ENCODE data around the gene IL17REL. TPM values are rescaled to one million over a fixed set of nuclear protein-coding genes. Genes with fewer than 3 reads are reported as not detected.

The IL17REL gene
- total and polyA plus RNA-seq, 5 donors from 2014 or later: 0.07 to 0.57 TPM; not detected in 3

DNA sequence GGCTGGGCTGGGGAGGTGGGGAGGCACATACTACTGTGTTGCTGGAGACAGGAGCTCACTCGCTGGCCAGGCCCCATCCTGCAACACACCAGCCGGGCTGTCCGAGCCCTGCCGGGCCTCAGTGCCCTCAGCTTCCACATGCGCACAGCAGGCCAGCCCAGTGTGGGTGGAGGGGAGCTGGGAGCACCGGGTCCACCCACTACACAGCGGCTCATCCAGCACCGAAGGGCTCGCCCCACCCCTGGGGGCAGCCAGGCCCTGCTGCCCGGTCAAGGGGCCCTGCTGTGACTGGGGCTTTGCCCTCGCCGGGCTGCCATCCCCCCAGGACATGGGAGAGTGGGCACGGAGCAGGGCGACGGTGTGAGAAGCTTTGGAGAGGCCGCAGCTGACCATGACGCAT, 36.3 kb upstream of the IL17REL start:
- H3K9me3 Mint-ChIP-seq: peaks cover 0 to 6% (median 0%) of the 10 kb centered on the region in 7 donors
- H3K4me1 Mint-ChIP-seq: peaks cover 0 to 4% (median 0%) of the 10 kb centered on the region in 4 donors
- no peak overlapping the region for H3K27ac Mint-ChIP-seq
- peaks cover 8% of the 10 kb centered on the region for H3K4me1 ChIP-seq (ENCODE audit: control insufficient read depth, insufficient read depth, low read length, poor library complexity, severe bottlenecking)
- H3K36me3 ChIP-seq (ENCODE audit: control insufficient read depth, insufficient read depth, low read length): no peaks in the 10 kb centered on the region
- no peak overlapping the region for H3K27ac ChIP-seq (ENCODE audit: insufficient read depth, low read length, poor library complexity, severe bottlenecking)
- H3K4me3 ChIP-seq (ENCODE audit: low read depth, low read length): no peak overlapping the region
- no peak overlapping the region for H3K4me3 Mint-ChIP-seq
- H3K27me3 ChIP-seq (ENCODE audit: control insufficient read depth, insufficient read depth, low read length): no peaks in the 10 kb centered on the region
- no peak for DNase-seq
- peak in 1 of 2 donors; percentile 12 for ATAC-seq (ENCODE audit: low read depth in 2 of 2)
- no peaks in the 10 kb centered on the region for H3K36me3 Mint-ChIP-seq
- H3K9me3 ChIP-seq (ENCODE audit: control insufficient read depth in 2 of 2, low read length in 2 of 2): peaks cover 0 to 3% of the 10 kb centered on the region in 2 experiments
- H3K27me3 Mint-ChIP-seq: peaks cover 10% of the 10 kb centered on the region

DNA sequence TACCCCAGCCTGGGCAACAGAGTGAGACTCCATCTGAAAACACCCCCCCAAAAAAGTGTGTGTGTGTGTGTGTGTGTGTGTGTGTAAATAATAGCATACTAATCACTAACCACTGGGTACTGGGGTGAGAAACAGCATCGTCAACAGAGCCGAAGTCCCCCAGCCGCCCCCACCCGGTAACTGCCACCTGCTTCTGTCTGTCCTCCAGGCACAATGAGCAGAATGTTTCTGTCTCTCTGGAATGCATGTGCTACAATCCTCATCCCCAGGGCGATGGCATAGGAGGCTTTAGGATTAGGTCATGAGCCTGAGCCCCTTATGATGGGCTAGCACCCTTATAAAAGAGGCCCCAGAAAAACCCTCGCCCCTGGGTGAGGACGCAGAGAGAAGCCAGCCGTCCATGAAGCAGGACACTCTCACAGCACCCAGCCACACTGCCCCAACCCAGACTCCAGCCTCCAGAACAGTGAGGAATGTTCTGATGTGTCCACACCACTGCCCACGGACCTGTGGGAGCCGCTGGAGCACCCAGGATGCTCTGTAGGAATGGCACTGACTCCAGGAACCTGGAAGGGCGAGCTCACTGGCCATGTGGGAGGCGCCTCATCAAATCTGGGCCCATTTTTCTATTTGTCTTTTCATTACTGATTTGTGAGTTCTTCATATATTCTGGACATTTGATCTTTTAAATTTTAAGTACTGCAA, 35.6 kb upstream of the IL17REL start:
- H3K9me3 ChIP-seq (ENCODE audit: control insufficient read depth in 2 of 2, low read length in 2 of 2): peaks cover 0 to 1% of the 10 kb centered on the region in 2 experiments
- DNase-seq (no peak), ATAC-seq (ENCODE audit: low read depth in 2 of 2) (no peak)
- H3K36me3 ChIP-seq (ENCODE audit: control insufficient read depth, insufficient read depth, low read length): no peaks in the 10 kb centered on the region
- H3K27ac ChIP-seq (ENCODE audit: insufficient read depth, low read length, poor library complexity, severe bottlenecking): no peak overlapping the region
- H3K4me1 ChIP-seq (ENCODE audit: control insufficient read depth, insufficient read depth, low read length, poor library complexity, severe bottlenecking): peaks cover 8% of the 10 kb centered on the region
- Mint-ChIP-seq H3K4me3 (no peak overlapping the region), H3K27me3 (peaks cover 11% of the 10 kb centered on the region), H3K36me3 (no peaks in the 10 kb centered on the region), H3K9me3 (peaks cover 0 to 6% (median 0%) of the 10 kb centered on the region in 7 donors), H3K27ac (no peak overlapping the region), H3K4me1 (peaks cover 0 to 4% (median under 1%) of the 10 kb centered on the region in 4 donors)
- H3K27me3 ChIP-seq (ENCODE audit: control insufficient read depth, insufficient read depth, low read length): no peaks in the 10 kb centered on the region
- H3K4me3 ChIP-seq (ENCODE audit: low read depth, low read length): no peak overlapping the region

DNA sequence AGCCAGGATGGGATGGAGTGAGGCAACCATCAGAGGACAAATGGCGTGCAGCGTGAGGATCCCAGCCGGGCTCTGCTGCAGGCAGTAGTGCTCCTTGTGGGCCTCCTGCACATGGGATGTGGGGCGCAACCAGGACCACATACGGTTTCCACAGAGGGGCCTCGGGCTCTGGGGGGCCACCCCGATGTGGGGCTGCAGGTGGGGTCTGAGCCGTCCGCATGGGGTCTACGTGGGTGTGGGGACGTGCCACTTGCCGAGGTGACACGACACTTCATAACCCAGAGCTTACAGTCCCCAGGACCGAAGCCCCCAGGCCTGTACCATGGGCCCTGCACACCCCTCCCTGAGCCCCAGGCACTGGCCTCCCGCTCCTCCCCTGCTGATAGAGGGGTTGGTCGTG, 34.8 kb upstream of the IL17REL start:
- H3K36me3 Mint-ChIP-seq: no peaks in the 10 kb centered on the region
- H3K4me3 Mint-ChIP-seq: no peak overlapping the region
- H3K9me3 Mint-ChIP-seq: peaks cover 0 to 6% (median 0%) of the 10 kb centered on the region in 7 donors
- Histone ChIP-seq H3K4me1 (ENCODE audit: control insufficient read depth, insufficient read depth, low read length, poor library complexity, severe bottlenecking) (peaks cover 8% of the 10 kb centered on the region), H3K9me3 (ENCODE audit: control insufficient read depth in 2 of 2, low read length in 2 of 2) (no peaks in the 10 kb centered on the region), H3K36me3 (ENCODE audit: control insufficient read depth, insufficient read depth, low read length) (no peaks in the 10 kb centered on the region), H3K27ac (ENCODE audit: insufficient read depth, low read length, poor library complexity, severe bottlenecking) (no peak overlapping the region), H3K27me3 (ENCODE audit: control insufficient read depth, insufficient read depth, low read length) (no peaks in the 10 kb centered on the region), H3K4me3 (ENCODE audit: low read depth, low read length) (no peak overlapping the region)
- peaks cover 15% of the 10 kb centered on the region for H3K27me3 Mint-ChIP-seq
- DNase-seq (no peak), ATAC-seq (ENCODE audit: low read depth in 2 of 2) (no peak)
- peaks cover 0 to 4% (median under 1%) of the 10 kb centered on the region in 4 donors for H3K4me1 Mint-ChIP-seq
- H3K27ac Mint-ChIP-seq: no peak overlapping the region

DNA sequence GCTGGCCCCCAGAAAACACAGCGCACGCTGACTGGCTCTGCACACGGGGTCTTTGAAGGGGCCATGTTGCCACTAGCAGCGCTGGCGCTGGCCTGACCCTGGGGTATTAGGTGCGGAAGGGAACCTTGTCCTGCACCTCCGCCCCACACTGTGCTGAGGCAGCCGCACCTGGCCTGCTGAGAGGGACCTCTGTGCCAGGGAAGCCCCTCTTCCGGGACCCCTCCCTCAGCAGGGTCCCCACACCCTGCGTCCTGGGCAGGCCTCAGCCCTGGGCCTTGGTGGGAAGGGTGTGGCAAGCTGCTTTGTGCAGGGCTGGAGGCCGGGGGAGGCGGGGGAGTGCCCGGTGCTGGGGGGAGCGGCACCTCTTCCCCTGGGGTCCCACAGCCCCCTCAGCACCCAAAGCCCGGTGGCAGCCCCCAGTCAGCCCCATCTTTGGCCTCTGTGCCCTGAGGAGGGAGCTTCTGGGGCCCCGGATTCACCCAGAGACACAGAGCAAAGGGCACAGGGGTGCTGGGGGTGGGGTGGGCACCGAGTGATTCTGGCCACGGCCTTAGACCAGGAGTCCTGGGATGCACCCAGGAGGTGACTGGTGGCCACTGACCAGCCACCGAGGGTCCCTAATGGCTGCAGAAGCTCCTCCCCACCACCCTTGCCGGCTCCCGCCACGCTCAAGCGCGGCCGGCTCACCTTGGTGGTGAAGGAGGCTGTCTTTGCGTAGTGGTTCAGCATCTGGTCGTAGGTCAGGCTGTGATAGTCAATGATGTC, 34.1 kb upstream of the IL17REL start:
- Histone ChIP-seq H3K4me1 (ENCODE audit: control insufficient read depth, insufficient read depth, low read length, poor library complexity, severe bottlenecking) (peaks cover 8% of the 10 kb centered on the region), H3K27ac (ENCODE audit: insufficient read depth, low read length, poor library complexity, severe bottlenecking) (no peak overlapping the region), H3K4me3 (ENCODE audit: low read depth, low read length) (no peak overlapping the region), H3K36me3 (ENCODE audit: control insufficient read depth, insufficient read depth, low read length) (no peaks in the 10 kb centered on the region), H3K9me3 (ENCODE audit: control insufficient read depth in 2 of 2, low read length in 2 of 2) (no peaks in the 10 kb centered on the region), H3K27me3 (ENCODE audit: control insufficient read depth, insufficient read depth, low read length) (no peaks in the 10 kb centered on the region)
- no peak for DNase-seq
- H3K9me3 Mint-ChIP-seq: peaks cover 0 to 1% (median 0%) of the 10 kb centered on the region in 7 donors
- H3K27me3 Mint-ChIP-seq: peaks cover 16% of the 10 kb centered on the region
- H3K27ac Mint-ChIP-seq: no peak overlapping the region
- peaks cover 0 to 4% (median under 1%) of the 10 kb centered on the region in 4 donors for H3K4me1 Mint-ChIP-seq
- ATAC-seq (ENCODE audit: low read depth in 2 of 2): no peak
- no peak overlapping the region for H3K4me3 Mint-ChIP-seq
- no peaks in the 10 kb centered on the region for H3K36me3 Mint-ChIP-seq

DNA sequence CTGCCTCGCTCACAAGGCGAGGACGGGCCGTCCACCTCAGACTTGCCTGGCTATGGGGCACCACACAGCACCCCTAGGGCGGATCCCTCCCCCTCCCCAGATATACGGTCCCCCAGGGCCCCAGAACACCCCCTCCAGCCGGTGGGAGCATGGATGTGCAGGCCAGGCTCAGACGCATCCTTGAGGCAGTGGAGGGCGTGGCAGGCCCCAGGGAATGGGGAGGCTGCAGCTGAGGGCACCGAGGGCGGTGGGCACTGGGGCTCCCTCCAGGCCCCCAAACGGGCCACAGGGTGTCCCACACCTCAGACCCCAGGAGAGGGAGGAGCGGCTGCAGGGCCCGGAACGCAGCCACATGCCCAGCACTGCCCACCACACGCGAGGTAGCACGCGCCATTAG, 33.5 kb upstream of the IL17REL start:
- Histone ChIP-seq H3K27me3 (ENCODE audit: control insufficient read depth, insufficient read depth, low read length) (no peaks in the 10 kb centered on the region), H3K27ac (ENCODE audit: insufficient read depth, low read length, poor library complexity, severe bottlenecking) (no peak overlapping the region), H3K4me1 (ENCODE audit: control insufficient read depth, insufficient read depth, low read length, poor library complexity, severe bottlenecking) (peaks cover 8% of the 10 kb centered on the region), H3K36me3 (ENCODE audit: control insufficient read depth, insufficient read depth, low read length) (no peaks in the 10 kb centered on the region), H3K4me3 (ENCODE audit: low read depth, low read length) (no peak overlapping the region), H3K9me3 (ENCODE audit: control insufficient read depth in 2 of 2, low read length in 2 of 2) (no peaks in the 10 kb centered on the region)
- peaks cover 0 to 1% (median 0%) of the 10 kb centered on the region in 7 donors for H3K9me3 Mint-ChIP-seq
- no peak for ATAC-seq (ENCODE audit: low read depth in 2 of 2)
- peaks cover 0 to 4% (median under 1%) of the 10 kb centered on the region in 4 donors for H3K4me1 Mint-ChIP-seq
- H3K27ac Mint-ChIP-seq: no peak overlapping the region
- DNase-seq: no peak
- no peak overlapping the region for H3K4me3 Mint-ChIP-seq
- H3K36me3 Mint-ChIP-seq: no peaks in the 10 kb centered on the region
- H3K27me3 Mint-ChIP-seq: peaks cover 15% of the 10 kb centered on the region

DNA sequence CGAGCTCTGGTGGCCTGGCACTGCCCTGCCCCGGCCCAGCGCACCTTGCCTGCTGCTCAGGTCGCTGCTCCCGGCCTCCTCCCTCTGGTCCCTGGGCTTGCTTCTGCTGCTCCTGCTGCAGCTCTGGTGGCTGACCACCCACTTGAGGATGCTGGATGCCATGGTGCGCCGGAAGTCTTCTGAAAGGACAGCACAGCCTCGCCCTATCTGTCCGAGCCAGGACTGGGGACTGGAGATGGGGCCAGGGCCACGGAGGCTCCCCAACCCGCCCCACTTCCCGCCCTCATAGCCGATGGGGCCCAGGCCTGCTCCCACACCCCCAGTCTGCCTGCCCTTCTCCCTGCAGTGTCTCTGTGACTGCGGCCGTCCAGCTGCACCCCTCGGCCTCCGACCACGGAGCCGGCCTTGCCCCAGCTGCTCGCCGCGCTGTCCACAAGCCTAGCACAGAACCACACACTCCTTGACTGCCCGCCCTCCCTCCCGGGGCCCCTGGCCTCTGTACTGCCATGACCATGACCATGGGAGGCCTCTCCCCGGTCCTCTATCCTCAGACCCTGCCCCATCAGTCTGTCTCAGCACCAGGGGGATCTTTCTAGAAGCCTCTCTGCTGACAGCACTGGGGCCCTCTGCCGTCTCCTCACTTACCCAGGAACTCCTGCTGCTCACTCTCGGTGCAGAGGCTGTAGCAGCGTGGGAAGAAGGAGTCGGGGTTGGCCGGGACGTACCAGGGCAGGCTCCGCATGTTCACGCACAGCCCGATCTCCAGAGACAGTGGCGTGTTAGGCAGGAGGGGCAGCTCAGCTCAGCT, 32.9 kb upstream of the IL17REL start:
- Mint-ChIP-seq H3K27me3 (peaks cover 11% of the 10 kb centered on the region), H3K27ac (no peak overlapping the region), H3K4me3 (no peak overlapping the region), H3K4me1 (peaks cover 0 to 4% (median under 1%) of the 10 kb centered on the region in 4 donors), H3K36me3 (no peaks in the 10 kb centered on the region), H3K9me3 (peaks cover 0 to 1% (median 0%) of the 10 kb centered on the region in 7 donors)
- H3K4me3 ChIP-seq (ENCODE audit: low read depth, low read length): no peak overlapping the region
- no peaks in the 10 kb centered on the region for H3K27me3 ChIP-seq (ENCODE audit: control insufficient read depth, insufficient read depth, low read length)
- H3K27ac ChIP-seq (ENCODE audit: insufficient read depth, low read length, poor library complexity, severe bottlenecking): no peak overlapping the region
- no peaks in the 10 kb centered on the region for H3K9me3 ChIP-seq (ENCODE audit: control insufficient read depth in 2 of 2, low read length in 2 of 2)
- no peak for ATAC-seq (ENCODE audit: low read depth in 2 of 2)
- H3K36me3 ChIP-seq (ENCODE audit: control insufficient read depth, insufficient read depth, low read length): no peaks in the 10 kb centered on the region
- H3K4me1 ChIP-seq (ENCODE audit: control insufficient read depth, insufficient read depth, low read length, poor library complexity, severe bottlenecking): peaks cover 8% of the 10 kb centered on the region
- DNase-seq: no peak

DNA sequence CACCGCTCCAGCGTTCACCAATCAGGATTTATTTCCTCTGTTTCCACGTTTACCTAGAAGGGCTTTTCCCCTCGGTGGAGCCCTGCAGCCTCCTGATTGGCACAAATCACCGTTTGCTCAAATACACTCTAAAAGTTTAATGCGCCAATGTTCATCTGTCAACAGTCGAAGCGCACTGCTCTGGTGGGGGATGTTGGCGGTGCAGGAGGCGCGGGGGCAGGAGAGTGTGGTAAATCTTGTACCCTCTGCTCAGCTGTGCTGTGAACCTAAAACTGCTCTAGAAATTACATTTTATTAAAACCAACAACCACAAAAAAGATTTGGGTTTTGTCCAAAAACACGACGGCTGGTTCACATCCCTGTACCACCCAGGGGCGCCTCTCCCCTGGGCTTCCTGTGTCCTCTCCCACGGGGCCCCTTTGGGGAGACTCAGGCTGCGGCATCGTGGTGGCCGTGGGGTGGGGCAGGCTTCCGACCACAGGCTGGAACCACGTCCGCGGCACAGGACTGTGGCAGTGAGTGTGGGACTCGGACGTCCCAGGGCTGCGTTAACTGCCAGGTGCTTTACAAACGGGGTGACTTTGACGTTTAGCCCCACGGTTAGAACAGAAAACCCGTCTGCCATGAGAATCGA, 32.0 kb upstream of the IL17REL start:
- peaks cover 11% of the 10 kb centered on the region for H3K27me3 Mint-ChIP-seq
- Histone ChIP-seq H3K27ac (ENCODE audit: insufficient read depth, low read length, poor library complexity, severe bottlenecking) (no peak overlapping the region), H3K9me3 (ENCODE audit: control insufficient read depth in 2 of 2, low read length in 2 of 2) (no peaks in the 10 kb centered on the region), H3K4me3 (ENCODE audit: low read depth, low read length) (no peak overlapping the region), H3K4me1 (ENCODE audit: control insufficient read depth, insufficient read depth, low read length, poor library complexity, severe bottlenecking) (peaks cover 8% of the 10 kb centered on the region), H3K27me3 (ENCODE audit: control insufficient read depth, insufficient read depth, low read length) (no peaks in the 10 kb centered on the region), H3K36me3 (ENCODE audit: control insufficient read depth, insufficient read depth, low read length) (no peaks in the 10 kb centered on the region)
- DNase-seq (no peak), ATAC-seq (ENCODE audit: low read depth in 2 of 2) (no peak)
- H3K4me1 Mint-ChIP-seq: peaks cover 0 to 4% (median under 1%) of the 10 kb centered on the region in 4 donors
- no peak overlapping the region for H3K27ac Mint-ChIP-seq
- H3K36me3 Mint-ChIP-seq: no peaks in the 10 kb centered on the region
- H3K9me3 Mint-ChIP-seq: peaks cover 0 to 1% (median 0%) of the 10 kb centered on the region in 7 donors
- H3K4me3 Mint-ChIP-seq: no peak overlapping the region
